GM19035 (cell line): Measurements from ENCODE around the gene MAPK8IP1.
"Not testable (repeated sequence)": the region's sequence is repeated elsewhere in the genome, so short reads cannot be mapped to it uniquely, and the experiment has no call there.

Experiments
- ATAC-seq: cut with Tn5 transposase; IDR thresholded peaks from one replicate; pipeline ENCODE4 v1.9.1; 2021; ENCODE audit not compliant: unreplicated experiment

MAPK8IP1 gene

DNA sequence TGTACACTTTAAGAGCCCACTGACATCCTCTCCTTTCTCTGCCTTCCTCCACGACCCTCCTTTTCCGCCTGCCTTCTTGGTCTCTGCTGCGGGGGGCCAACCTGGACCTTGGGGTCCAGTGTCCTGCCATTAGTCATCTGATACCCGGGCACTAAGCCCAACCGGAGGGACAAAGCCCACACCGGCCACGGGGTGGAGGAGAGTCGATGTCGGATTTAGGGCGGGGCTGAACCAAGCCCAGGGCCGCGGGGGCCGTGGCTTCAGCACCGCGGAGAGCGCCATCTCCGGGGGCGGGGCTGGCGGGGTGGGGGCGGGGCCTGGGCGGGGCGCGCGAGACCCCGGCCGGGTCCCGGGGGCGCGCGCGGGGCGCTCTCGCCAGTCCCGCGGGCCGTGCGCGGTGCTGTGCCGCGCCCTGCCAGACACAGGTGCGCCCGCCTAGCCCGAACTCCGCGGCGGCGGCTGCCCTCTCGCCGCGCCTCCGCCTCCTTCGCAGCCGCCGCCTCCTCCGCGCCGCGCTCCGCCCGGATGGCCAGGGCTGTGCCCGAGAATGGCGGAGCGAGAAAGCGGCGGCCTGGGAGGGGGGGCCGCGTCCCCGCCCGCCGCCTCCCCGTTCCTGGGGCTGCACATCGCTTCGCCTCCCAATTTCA lies at the start of gene MAPK8IP1:
Gene MAPK8IP1, plus strand, starts transcription at position 378 of the 647 bp plus-strand sequence. Its CDS starts 170 bp downstream, at position 548.
- peak; percentile 66 for ATAC-seq

DNA sequence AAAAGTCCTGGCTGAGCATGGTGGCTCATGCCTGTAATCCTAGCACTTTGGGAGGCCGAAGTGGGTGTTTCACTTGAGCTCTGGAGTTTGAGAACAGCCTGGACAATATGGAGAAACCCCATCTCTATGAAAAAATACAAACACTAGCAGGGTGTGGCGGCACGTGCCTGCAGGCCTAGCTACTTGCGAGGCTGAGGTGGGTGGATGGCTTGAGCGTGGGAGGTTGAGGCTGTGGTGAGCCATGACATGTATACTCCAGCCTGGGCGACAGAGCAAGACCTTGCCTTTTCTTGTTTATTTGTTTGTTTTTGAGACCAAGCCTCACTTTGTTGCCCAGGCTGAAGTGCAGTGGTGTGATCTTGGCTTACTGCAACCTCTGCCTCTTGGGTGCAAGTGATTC lies 46.2 kb upstream of the MAPK8IP1 start:
- no peak for ATAC-seq

DNA sequence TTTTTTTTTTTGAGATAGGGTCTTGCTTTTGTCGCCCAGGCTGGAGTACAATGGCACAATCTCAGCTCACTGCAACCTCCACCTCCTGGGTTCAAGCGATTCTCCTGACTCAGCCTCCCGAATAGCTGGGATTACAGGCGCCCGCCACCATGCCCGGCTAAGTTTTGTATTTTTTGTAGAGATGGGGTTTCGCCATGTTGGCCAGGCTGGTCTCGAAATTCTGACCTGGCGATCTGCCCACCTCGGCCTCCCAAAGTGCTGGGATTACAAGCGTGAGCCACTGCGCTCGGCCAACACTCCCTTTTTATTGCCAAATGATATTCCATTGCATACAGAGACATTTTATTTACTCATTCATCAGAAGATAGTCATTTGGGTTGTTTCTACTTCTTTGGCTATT lies 45.2 kb upstream of the MAPK8IP1 start:
- not testable (repeated sequence) for ATAC-seq

DNA sequence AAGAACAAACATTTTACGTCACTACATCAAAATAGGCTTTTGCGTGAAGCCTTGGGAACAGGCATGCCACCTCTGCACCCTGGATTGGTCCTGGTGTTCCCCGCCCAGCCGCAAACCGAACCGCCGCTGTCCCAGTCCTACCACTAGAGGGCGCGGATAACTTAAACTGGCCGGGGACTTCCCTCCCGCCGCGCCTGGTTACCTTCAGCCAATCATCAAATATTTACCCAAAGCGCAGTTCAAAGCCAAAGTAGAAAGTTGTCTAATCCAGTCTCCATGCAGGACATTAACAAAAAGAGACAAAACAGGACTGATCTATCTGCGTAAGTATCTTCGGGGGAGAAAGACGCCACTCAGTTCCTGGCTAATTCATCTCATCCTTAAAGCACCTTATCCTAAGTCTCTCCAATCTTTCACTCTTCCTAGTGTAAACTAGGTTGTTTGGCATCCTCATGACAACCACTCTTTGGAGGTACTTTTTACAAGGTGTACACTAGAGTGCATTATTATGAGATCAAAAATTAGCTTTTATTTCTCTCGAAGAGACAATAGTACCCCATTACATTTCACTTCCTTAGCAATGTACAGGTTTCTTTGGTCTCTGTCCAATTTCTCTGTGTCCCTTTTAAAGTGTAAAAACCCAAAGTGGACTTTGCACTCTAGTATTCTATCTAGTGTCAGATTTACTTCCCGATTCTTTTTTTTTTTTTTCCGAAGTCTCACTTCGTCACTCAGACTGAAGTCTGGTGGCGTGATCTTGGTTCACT lies 42.1 kb upstream of the MAPK8IP1 start:
- peak; percentile 19 for ATAC-seq

DNA sequence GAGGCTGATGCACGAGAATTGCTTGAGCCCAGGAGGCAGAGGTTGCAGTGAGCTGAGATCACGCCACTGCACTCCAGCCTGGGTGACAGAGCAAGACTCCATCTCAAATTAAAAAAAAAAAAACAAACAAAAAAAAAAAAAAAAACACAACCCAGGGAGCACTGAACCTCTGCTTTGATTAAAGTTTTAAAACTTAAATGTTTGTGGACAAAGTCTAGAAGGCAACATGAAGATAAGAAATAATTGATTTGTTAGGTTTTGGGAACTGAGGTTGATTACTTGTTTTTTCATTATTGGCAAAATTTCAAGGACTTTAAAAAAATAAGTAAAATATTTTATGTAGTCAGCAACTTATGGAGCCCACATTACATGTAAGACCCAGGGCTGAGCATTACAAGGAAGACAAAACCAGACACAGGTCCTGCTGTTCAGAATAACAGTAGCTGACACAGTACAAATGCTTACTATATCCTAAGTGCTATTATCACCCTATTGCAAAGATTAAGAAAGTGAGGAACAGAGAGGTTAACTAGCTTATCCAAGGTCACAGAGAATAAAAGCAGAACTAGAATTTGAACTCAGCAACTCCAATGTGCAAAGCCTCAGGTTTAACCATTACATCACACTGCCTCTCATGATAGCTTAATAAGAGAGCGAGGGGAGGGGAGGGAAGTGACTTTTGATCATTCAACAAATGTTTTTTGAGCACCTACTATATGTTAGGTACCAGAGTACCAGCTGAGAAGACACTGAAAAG lies 40.5 kb upstream of the MAPK8IP1 start:
- no peak for ATAC-seq

DNA sequence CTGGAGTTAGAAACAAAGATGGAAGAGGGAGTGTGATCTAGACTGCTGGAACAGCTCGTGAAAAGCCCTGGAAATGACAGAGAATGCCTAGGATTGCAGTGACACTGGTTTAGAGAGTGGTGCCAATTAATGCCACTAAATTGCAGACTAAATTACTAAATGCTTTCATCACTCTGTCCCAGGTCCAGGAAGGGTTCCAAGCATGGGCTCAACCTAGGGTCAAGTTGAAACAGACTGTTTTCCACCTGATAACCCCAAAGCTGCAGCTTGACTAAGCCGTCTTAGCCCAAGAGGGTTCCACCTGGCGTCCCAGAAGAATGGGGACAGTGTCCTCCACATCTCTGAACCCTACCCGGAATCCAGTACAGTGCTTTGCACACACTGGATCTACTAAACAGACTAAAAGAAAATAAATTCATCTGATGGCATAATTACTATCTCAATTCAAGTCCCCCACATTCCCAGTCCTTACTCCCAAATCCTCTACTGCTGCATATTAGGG lies 39.2 kb upstream of the MAPK8IP1 start:
- no peak for ATAC-seq

DNA sequence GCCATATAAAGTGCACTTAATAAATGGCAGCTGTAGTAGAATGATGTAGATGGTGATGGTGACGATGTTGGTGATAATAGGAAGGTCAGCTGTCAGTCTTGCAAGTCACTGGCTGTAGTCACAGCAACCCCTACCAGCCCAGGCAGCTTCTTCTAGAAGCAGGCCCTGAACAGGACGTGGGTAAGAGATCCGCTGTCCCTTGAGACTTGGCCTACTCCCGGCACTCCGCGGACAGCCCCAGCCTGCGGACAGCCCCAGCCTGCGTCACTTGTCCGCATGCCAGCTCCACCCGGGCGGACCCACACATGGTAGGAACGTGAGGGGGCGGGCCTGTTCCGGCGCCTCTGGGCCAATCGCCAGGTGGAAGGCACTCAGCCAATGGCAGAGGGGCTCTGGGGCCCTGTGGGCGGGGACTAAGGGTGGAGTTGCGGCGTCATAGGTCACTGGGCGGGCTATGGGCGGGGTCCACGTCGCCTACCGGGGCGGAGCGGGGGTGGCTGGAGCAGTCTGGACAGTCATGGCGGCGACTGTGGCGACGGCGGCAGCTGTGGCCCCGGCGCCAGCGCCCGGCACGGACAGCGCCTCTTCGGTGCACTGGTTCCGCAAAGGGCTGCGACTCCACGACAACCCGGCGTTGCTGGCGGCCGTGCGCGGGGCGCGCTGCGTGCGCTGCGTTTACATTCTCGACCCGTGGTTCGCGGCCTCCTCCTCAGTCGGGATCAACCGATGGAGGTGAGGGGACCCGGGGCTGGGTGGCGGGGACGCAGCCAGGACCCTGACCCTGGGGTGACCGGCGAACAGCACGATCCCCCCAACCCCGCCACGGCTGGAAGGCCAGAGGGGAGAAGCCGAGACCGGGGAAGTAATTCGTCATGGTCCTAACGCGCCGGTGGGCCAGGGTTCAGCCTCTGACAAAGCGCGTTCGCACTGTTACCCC lies 38.2 kb upstream of the MAPK8IP1 start, which contains the start of gene CRY2:
Gene CRY2, plus strand, starts transcription at position 502 of the 937 bp plus-strand sequence. Its CDS starts 16 bp downstream, at position 518.
- peak; percentile 86 for ATAC-seq

DNA sequence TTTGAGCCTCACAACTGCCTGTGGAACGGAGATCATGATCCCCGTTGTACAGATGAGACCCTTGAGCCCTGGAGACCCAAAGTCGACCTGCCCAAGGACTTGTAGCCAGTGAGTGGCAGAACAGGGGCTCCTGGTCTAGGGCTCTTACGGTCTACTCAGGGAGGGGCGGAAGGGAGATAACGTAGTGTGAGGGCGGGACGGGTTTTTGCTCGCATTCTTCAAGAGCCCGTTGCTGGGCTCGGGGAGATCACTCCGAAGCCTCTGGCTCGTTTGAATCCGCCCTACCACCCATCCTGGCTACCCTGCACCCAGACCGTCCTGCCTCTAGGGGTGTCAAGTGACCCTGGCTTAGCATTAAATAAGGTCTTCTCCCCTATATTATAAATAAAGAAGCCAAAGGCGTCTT lies 37.5 kb upstream of the MAPK8IP1 start:
- peak; percentile 14 for ATAC-seq

DNA sequence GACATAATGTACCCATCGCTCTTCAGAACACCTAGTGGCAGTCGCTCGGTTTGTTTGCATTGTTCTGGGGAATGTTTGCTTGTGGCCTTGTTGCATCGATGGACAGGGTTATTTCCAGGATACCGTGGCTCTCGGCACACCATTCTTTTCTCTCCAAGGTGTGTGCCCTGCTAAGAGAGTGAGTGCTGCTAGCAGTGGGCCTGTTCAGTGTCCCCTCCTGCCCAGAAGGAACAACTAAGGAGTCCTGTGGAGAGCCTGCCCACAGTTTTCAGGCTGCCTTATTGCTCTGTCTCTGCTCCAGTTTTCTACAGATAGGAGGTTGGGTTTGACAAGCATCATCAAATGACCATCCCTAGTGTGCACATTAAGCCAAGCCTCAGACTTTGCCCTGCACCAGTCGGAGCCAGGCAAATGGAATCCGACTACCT lies 36.8 kb upstream of the MAPK8IP1 start:
- no peak for ATAC-seq

DNA sequence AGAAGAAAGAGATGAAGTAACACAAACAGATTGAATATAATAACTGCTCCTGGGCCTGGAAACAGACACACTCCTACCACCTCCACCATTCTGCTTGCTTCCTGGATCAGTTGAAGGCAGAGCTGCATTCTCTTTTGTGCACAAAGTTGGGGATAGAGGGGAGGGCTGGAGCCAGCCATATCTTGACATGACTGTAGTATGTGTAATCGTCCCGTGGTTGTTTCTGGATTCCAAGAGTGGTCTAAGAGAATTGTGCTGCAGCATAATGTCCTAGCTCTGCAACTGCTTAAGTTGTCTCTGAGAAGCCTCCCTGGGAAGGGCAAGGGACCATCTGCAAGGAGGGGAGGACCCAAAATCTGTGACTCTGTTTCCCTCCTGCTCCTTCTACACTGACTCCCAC lies 35.0 kb upstream of the MAPK8IP1 start:
- no peak for ATAC-seq

DNA sequence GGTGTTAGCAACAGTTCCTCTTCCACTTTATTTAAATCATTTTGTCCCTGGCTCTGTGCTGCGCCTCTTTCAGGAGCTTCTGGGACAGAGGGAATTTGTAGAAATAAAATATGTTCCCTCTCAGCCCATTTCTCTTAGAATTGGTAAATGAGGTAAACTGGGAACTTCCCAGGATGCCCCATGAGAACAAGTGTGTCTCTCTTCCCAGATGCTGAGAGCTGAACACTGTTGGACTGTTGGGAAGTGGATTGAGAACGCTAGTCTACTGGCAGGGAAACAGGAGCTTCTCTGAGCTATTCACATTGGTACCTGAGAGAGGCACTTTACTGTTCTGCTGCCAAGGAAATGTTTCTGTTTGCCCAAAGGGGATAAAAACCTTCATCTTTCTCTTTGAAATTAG lies 34.2 kb upstream of the MAPK8IP1 start:
- no peak for ATAC-seq

DNA sequence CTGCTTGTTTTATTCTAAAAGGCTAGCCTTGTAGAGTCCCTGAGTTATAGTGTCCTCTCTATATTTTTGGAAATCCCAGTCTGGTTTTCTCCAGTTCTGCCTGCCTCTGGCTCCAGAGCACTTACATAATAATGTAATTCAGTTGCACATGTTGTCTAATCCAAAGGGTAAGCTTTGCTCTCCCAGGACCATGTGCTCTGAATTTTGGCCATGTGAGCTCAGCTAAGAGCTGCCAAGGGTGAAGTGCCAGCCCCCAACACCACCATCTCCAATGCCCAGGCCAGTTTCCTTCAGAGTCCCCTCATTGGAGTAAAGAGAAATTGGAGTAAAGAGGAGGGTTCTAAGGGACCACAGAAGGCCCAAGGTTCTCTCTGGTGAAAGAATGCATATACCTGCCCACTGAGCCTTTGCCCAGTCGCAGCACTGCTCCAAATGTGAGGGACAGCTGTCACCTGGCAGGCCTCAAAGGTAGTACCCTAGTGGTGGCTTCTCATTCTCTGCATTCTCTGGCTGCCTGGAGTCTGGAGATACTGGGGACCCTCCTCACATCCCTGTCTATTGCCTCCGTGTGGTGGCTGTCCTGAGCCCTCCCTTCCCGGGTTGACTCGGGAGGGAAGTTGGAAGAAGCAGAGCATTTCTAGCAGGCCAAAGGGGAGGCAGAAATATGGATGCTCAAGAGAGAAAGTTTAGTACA lies 33.3 kb upstream of the MAPK8IP1 start:
- no peak for ATAC-seq

DNA sequence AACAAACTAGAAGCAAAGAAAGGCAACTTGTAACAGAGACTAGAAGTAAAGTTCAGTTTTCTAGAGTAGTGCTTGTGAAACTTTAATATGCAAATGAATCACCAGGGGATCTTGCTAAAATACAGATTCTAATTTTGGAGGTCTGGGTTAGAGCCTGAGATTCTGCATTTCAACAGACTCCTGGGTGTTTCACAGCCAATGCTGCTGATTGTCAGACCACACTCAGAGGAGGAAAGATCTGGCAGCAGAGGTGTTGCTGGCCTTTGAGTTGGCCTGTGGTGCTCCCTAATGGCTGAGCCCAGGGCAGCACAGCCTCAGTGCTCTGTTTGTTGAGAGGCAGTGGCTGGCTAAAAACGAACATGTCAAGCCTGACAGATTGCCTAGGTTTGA lies 32.7 kb upstream of the MAPK8IP1 start:
- ATAC-seq: peak; percentile 43

DNA sequence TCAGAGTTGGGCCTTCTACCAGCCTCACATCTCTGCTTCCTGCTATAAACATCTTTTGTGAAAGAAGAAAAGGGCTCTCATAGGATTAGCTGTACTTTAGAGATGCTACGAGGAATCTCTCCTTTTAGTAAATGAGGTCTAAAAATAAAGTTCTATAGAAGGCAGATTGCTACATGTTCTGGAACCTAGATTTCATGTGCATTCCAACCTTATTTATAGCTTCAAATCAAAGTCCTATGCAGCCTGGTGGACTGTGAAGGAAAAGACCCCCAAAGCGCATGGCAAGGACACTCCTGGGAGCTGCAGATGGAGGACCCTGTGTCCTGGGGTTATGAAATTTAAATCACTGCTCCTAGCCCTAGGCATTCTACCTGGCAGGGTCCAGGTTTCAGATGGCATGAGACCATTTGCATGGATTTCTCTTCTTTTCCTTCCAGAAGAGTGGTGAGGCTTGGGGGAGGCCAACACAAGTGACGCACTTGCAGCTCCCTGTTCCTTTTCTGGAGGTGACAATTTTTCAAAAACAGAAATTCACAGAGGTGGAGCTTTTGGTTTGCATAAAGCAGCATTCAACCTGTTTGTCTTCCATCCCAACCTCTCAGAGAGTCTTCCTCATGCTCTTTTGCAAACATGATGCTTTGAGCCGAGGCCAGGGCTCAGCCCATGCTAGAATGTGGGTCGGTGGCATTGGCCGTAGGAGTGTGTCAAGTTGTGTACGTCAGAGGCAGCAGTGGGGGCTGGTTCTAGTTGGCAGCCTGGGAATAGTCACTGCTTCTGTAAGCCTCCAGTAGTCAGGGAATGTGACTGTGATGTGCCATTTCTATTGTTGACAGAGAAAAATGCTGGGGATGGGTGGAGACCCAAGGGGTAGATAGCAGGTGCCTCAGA lies 31.9 kb upstream of the MAPK8IP1 start:
- no peak for ATAC-seq

DNA sequence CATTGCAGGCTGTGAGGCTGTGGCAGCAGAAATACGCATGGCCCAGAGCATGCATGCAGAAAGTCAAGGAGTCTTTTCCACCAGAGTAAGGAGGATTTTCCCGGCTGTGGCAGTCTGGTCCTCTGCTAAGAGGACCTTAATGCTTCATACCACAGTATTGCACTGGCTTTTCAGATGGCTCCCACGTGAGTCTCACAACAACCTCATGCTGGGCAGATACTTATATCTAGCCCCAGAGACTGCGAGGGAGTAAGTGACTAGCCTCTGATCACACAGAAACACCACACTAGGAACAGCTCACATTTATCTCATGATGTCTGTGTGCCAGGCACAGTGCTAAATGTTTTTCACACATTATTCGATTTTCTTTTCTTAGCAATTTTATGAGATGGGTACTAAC lies 30.1 kb upstream of the MAPK8IP1 start:
- ATAC-seq: no peak

DNA sequence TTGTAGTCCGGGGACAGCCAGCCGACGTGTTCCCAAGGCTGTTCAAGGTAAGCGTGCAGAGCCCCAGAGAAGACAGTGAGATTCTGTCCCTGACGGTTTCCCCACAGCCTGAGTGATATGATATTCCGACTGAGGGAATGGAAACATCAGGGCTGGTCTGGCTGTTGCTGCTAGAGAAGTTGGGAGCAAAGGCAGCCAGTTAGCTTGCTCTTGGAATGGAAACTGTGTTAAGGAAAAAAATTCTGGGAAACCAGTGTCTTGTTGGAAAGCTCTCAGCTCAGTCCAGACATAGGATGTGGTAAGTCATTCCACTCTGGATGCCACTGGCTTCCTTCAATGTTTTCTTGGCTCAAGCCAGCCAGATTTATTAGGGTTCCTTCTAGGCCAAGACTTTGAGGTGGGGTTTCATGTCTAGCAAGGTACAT lies 29.4 kb upstream of the MAPK8IP1 start:
- ATAC-seq: no peak

DNA sequence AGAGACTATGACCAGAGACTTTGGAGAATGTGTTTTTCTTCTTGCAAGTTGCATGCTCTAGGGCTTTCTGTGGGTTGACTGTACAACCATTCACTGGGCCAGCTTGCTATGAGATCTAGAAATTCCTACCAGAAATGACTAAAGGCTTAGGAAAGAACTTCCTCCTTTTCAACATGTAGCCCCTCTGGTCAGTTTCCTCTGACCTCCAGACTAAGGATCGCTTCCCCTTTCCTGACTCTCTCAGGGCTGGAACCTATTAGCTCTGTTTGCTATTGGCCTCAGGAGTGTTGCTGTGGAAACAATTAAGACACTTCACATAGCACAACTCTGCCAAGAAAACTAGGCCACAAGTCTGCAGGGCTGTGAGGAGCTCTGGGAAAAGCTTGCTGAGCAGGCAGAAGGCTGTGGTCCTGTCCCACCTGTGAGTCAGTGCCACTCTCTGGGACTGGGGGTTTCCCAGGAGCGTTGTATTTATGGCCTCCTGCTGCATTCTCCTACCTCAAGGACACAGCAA lies 27.4 kb upstream of the MAPK8IP1 start:
- ATAC-seq: no peak

DNA sequence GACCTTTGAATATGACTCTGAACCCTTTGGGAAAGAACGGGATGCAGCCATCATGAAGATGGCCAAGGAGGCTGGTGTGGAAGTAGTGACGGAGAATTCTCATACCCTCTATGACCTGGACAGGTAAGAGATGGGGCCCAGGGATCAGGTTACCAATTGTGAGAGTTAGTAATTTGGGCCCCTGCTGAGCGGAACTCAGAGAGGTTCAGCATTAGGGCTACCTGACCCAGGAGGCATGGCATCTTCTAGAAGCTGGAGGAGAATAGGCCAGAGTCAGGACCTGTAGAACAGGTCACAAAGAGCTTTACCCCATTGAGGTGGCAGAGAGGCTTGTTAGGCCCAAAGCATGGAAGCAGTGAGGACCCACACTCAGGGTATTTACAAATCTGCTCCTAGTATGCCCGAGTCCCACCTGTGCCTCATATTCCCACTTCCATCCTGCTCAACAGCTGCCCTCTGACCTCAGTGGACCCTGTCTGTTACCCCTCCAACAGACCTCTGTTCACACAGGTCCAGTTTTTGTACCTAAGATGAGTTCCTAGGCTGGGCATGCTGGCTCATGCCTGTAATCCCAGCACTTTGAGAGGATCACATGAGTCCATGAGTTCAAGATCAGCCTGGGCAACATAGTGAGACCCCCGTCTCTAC lies 26.6 kb upstream of the MAPK8IP1 start:
- ATAC-seq: no peak
